GM18951 (cell line): Measurements from ENCODE around the gene EMC9.

Experiments used
- POLR2A ChIP-seq: IDR thresholded peaks from 4 replicates; pipeline ENCODE4 v1.6.1; 2011; ENCODE audit warnings: mild to moderate bottlenecking; ENCODE audit not compliant: insufficient read length, insufficient read depth; ENCODE audit errors: extremely low read depth
- in situ Hi-C: fragments of 300-500 bp; cut with MboI; formaldehyde crosslinking; loops from one replicate; pipeline ENCODE4 v1.12.0; 2022; ENCODE audit warnings: low sequenced_read_pairs, mixed read lengths, inconsistent platforms; ENCODE audit not compliant: unreplicated experiment

The EMC9 gene

DNA sequence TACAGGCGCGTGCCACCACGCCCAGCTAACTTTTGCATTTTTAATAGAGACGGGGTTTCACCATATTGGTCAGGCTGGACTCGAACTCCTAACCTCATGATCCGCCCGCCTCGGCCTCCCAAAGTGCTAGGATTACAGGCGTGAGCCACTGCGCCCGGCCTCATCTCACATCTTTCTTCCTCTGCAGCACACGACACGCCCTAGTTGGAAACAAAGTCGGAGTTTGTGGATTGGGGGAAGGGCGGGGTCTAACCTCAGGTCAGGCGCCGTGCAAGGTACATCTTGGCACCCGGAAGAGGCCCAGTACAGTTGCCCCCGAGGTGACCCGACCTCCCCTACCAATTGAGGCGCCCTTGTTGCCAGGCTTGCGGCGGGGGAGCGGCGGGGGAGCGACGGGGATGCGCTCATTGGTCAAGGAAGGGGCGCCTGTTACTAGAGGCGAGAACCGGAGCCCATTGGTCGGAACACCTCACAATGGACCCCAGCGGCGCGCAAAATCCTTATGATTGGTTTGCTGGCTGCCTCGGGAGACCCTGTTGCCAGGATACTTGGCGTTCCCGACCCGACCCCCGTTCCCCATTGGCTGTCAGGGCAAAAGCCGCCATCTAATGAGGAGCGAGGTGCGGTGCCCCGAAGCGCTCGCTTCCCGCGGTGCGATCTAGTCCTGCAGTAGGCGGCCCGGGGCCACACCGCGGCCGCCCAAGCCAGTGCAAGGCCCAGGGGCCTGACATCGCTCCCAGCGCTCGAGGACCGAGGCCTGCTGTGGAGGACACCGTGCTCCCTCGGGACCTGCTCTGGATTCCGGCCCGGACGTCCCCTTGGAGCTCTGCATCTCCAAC lies 30.2 kb upstream of the EMC9 start, which contains the start of gene REC8:
REC8 (plus strand) TSS at position 659 of the 839 bp plus-strand sequence. CDS start 473 bp downstream, outside the sequence.
- TF ChIP-seq POLR2A: peak; percentile 59
- in situ Hi-C loops: no loop called here

- TF ChIP-seq POLR2A: no peak
- in situ Hi-C loops: no loop called here
Measured at GRCh38 chr14:24167469-24168114, 26.2 kb upstream of the EMC9 start.

- no peak for TF ChIP-seq POLR2A
- in situ Hi-C loops: no loop called here
Measured at GRCh38 chr14:24165785-24166184, 24.4 kb upstream of the EMC9 start.

- in situ Hi-C loops: no loop called here
Measured at GRCh38 chr14:24164518-24164991, 23.2 kb upstream of the EMC9 start.

DNA sequence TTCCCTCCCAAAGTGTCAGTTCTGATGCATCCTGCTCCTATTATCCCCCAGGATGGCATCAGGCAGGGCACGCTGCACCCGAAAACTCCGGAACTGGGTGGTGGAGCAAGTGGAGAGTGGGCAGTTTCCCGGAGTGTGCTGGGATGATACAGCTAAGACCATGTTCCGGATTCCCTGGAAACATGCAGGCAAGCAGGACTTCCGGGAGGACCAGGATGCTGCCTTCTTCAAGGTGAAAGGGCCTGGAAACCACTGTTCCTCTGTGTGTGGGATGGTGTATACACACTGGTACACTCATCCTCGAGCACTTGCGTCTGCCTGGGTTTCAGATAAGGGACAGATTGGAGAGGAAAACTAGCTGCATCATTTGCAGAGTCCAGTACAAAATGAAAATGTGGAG lies 20.7 kb upstream of the EMC9 start:
- no peak for TF ChIP-seq POLR2A

More at GRCh38 chr14:24164518-24164991, 23.2 kb upstream of the EMC9 start:
- TF ChIP-seq POLR2A: no peak

GRCh38 chr14:24160850-24161804 lies 19.7 kb upstream of the EMC9 start, which contains the start of gene IRF9:
Gene IRF9 (plus strand): TSS chr14:24161265. CDS start chr14:24162145, 880 bp downstream.
- TF ChIP-seq POLR2A: peak; percentile 96
- in situ Hi-C loops: no loop called here

More for the DNA sequence above, 20.7 kb upstream of the EMC9 start:
- in situ Hi-C loops: no loop called here

GRCh38 chr14:24160499-24160849 lies 19.1 kb upstream of the EMC9 start:
- in situ Hi-C loops: no loop called here
- no peak for TF ChIP-seq POLR2A

- in situ Hi-C loops: no loop called here
- no peak for TF ChIP-seq POLR2A
Measured at GRCh38 chr14:24159777-24160498, 18.5 kb upstream of the EMC9 start.

DNA sequence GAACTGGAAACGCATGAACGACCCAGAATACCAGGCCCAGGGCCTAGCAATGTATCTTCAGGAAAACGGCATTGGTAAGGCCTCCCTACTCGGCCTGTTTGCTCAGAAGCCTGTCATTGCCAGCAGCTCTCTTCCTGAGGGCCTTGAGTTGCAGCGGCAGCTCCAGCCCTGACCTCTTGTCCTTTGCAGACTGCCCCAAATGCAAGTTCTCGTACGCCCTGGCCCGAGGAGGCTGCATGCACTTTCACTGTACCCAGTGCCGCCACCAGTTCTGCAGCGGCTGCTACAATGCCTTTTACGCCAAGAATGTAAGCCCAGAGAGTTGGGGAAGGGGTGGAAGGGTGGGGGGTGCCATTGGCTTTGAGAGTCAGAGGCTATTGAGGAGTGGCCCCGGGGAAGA lies 15.9 kb upstream of the EMC9 start:
- in situ Hi-C loops: no loop called here
- TF ChIP-seq POLR2A: no peak

- in situ Hi-C loops: no loop called here
Measured at GRCh38 chr14:24156840-24157239, 15.4 kb upstream of the EMC9 start.

GRCh38 chr14:24155100-24155499 lies 13.7 kb upstream of the EMC9 start:
- no peak for TF ChIP-seq POLR2A
- in situ Hi-C loops: no loop called here

More at GRCh38 chr14:24156840-24157239, 15.4 kb upstream of the EMC9 start:
- TF ChIP-seq POLR2A: no peak

- in situ Hi-C loops: no loop called here
Measured at GRCh38 chr14:24151404-24152080, 10.2 kb upstream of the EMC9 start.

DNA sequence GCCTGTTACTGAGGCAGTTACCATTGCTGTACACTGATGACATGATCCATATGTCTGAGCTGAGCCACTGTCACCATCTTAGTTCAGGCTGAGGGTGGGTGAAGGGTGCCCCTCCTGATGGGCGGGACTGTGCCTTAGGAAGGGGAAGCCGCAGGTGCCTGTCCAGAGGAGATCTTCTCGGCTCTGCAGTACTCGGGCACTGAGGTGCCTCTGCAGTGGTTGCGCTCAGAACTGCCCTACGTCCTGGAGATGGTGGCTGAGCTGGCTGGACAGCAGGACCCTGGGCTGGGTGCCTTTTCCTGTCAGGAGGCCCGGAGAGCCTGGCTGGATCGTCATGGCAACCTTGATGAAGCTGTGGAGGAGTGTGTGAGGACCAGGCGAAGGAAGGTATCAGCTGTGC lies 9.6 kb upstream of the EMC9 start:
- in situ Hi-C loops: no loop called here
- no peak for TF ChIP-seq POLR2A

More at GRCh38 chr14:24151404-24152080, 10.2 kb upstream of the EMC9 start:
- no peak for TF ChIP-seq POLR2A
